ENCODE measurements around the gene RGL1. TPM values are rescaled to one million over a fixed set of nuclear protein-coding genes. Genes with fewer than 3 reads are reported as not detected.

Gene RGL1
- total RNA-seq, result 24.6 and 25.3 TPM in 2 replicates

DNA sequence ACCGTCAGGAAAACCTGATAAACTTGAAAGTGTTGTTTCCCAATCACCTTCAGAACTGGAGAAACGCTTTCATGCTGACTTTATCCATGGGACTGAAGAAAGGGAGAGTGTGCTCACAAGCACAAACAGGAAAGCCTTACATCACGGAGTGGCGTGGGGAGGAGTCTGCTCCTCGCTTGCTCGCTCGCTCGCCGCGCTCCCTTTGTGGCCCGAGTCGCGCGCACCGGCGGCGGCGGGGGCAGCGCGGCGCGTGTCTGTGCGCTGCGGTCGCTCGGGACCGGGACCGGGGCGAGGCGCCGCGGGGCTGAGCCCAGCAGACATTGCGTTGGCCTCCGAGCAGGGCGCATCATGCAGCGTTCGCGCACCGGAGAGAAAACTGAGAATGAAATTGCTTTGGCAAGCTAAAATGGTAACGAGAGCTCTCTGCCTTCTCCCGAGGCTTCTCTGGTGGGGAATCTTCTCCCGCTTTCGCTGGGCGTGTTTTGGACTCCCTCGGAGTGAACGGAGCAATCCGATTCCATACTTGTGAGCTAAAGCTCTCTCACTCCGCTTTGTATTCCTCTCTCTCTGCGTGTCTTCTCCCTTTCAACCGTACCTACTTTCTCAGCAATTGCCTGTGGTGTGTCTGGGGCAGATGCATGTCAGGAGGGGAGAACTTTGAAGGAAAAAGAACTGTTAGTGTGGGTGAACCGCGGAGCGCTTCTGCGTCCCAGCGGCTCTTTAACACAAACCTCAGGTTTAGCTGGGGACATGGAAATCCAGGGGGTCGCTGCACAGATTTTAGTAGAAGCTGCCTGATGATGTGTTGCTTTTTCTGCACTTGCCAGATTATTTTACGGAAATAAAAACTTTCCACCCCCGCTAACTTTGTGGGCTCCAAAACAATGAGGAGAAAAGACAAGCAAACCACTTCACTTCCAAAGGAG lies at the start of gene RGL1:
Gene RGL1 (plus strand): TSS at position 205 of the 926 bp plus-strand sequence. CDS start 178 bp downstream, at position 383.
- Histone ChIP-seq H3K27ac (ENCODE audit: low read depth, low read length) (peak within 1 kb of the TSS; percentile 54), H3K4me2 (ENCODE audit: insufficient read depth, low read length) (peak within 1 kb of the TSS; percentile 83), H3K79me2 (ENCODE audit: insufficient read depth, low read length) (peaks cover 16% of the 10 kb centered on the region), H3K4me1 (ENCODE audit: insufficient read depth, low read length) (peaks cover 36% of the 10 kb centered on the region), H3K4me3 (ENCODE audit: insufficient read depth, low read length) (peak within 1 kb of the TSS; percentile 73), H3K27me3 (ENCODE audit: insufficient read depth, low read length) (no peaks in the 10 kb centered on the region), H3K36me3 (ENCODE audit: insufficient read depth, low read length) (no peaks in the 10 kb centered on the region), H4K20me1 (ENCODE audit: insufficient read depth, low read length) (no peaks in the 10 kb centered on the region), H3K9me3 (ENCODE audit: low read depth, low read length) (peaks cover 4% of the 10 kb centered on the region), H2AFZ (ENCODE audit: low read length) (peak within 1 kb of the TSS; percentile 81)
- DNase-seq (ENCODE audit: insufficient read length, low spot score, missing footprints), result peak; percentile 80
- TF ChIP-seq, protein P1, sequence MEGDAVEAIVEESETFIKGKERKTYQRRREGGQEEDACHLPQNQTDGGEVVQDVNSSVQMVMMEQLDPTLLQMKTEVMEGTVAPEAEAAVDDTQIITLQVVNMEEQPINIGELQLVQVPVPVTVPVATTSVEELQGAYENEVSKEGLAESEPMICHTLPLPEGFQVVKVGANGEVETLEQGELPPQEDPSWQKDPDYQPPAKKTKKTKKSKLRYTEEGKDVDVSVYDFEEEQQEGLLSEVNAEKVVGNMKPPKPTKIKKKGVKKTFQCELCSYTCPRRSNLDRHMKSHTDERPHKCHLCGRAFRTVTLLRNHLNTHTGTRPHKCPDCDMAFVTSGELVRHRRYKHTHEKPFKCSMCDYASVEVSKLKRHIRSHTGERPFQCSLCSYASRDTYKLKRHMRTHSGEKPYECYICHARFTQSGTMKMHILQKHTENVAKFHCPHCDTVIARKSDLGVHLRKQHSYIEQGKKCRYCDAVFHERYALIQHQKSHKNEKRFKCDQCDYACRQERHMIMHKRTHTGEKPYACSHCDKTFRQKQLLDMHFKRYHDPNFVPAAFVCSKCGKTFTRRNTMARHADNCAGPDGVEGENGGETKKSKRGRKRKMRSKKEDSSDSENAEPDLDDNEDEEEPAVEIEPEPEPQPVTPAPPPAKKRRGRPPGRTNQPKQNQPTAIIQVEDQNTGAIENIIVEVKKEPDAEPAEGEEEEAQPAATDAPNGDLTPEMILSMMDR (IDR thresholded peaks at IDR 0.05; ENCODE audit: extremely low read depth, low read depth, low read length), result no peak

DNA sequence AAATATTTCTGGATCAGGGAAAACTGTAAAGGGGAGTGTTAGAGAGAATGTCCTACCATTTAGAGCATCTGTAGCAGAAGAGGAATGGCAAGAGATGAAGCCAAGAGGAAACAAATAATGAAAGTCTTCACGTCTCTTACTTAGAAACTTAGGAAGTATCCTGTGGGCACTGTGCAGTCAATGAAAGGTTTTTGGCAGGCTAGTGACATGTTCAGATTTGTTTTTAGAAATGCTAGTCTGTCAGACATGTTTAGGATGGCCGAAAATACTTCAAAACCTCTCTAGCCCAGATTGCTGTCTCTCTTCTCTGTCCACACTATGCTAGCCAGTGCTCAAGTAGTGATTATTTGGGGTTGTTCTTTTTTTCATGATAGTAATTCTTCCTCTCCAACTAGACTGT lies 48.6 kb upstream of the RGL1 start:
- no peaks in the 10 kb centered on the region for H3K27me3 ChIP-seq (ENCODE audit: insufficient read depth, low read length)
- no peak for DNase-seq (ENCODE audit: insufficient read length, low spot score, missing footprints)
- no peaks in the 10 kb centered on the region for H4K20me1 ChIP-seq (ENCODE audit: insufficient read depth, low read length)
- no peaks in the 10 kb centered on the region for H3K79me2 ChIP-seq (ENCODE audit: insufficient read depth, low read length)
- peaks cover 16% of the 10 kb centered on the region for H3K4me1 ChIP-seq (ENCODE audit: insufficient read depth, low read length)
- no peak overlapping the region for H2AFZ ChIP-seq (ENCODE audit: low read length)
- no peaks in the 10 kb centered on the region for H3K9me3 ChIP-seq (ENCODE audit: low read depth, low read length)
- no peak overlapping the region for H3K4me3 ChIP-seq (ENCODE audit: insufficient read depth, low read length)
- H3K27ac ChIP-seq (ENCODE audit: low read depth, low read length), result peak overlapping the region; percentile 72
- no peaks in the 10 kb centered on the region for H3K36me3 ChIP-seq (ENCODE audit: insufficient read depth, low read length)
- TF ChIP-seq, protein P1 (IDR thresholded peaks at IDR 0.05; ENCODE audit: extremely low read depth, low read depth, low read length), result no peak
- peak overlapping the region; percentile 55 for H3K4me2 ChIP-seq (ENCODE audit: insufficient read depth, low read length)

DNA sequence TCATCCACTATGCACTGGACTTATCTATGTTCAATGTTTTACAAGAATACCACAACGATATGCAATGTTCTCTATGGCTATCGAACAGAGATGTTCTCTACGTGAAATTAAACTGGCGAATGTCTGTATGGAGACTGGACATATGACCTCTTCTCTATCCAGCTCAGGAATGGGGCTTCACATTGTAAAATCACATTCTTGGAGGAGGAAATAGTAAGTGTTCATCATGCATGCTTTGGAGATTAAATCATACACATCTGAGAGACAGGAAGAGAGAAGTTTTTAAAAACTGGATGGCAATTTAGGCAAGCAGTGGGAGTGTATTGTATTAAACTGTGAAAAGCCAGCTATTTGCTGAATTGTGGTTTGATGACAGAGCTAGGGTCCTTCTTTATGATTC lies 47.9 kb upstream of the RGL1 start:
- Histone ChIP-seq H2AFZ (ENCODE audit: low read length) (no peak overlapping the region), H3K36me3 (ENCODE audit: insufficient read depth, low read length) (no peaks in the 10 kb centered on the region), H3K27ac (ENCODE audit: low read depth, low read length) (peak overlapping the region; percentile 72), H3K27me3 (ENCODE audit: insufficient read depth, low read length) (no peaks in the 10 kb centered on the region), H4K20me1 (ENCODE audit: insufficient read depth, low read length) (no peaks in the 10 kb centered on the region), H3K4me2 (ENCODE audit: insufficient read depth, low read length) (peak overlapping the region; percentile 55), H3K4me3 (ENCODE audit: insufficient read depth, low read length) (no peak overlapping the region), H3K4me1 (ENCODE audit: insufficient read depth, low read length) (peaks cover 16% of the 10 kb centered on the region), H3K79me2 (ENCODE audit: insufficient read depth, low read length) (no peaks in the 10 kb centered on the region), H3K9me3 (ENCODE audit: low read depth, low read length) (no peaks in the 10 kb centered on the region)
- DNase-seq (ENCODE audit: insufficient read length, low spot score, missing footprints), result peak; percentile 84
- TF ChIP-seq, protein P1 (IDR thresholded peaks at IDR 0.05; ENCODE audit: extremely low read depth, low read depth, low read length), result no peak

DNA sequence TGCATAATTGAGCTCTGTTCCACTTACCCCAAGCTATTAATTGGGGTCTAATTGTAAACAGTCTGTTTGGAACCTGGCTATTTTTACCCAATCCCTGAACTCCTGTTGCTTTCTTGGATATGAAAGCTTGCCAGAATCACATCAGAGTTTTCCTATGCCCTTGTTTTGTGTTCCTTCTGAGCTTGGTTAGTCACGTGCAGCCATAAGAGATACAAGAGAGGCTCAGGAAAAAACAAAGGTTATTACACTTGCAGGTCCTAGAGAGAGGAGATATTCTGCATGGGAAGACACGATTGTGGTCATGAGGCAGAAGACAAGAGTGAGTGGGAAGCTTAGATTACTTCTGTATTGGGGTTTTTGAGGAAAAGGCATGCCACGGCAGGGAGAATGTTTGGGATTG lies 46.0 kb upstream of the RGL1 start:
- Histone ChIP-seq H3K4me3 (ENCODE audit: insufficient read depth, low read length) (no peak overlapping the region), H3K27ac (ENCODE audit: low read depth, low read length) (no peak overlapping the region), H2AFZ (ENCODE audit: low read length) (no peak overlapping the region), H3K79me2 (ENCODE audit: insufficient read depth, low read length) (no peaks in the 10 kb centered on the region), H3K9me3 (ENCODE audit: low read depth, low read length) (peaks cover under 1% of the 10 kb centered on the region), H3K27me3 (ENCODE audit: insufficient read depth, low read length) (no peaks in the 10 kb centered on the region), H3K4me1 (ENCODE audit: insufficient read depth, low read length) (peaks cover 16% of the 10 kb centered on the region), H3K36me3 (ENCODE audit: insufficient read depth, low read length) (no peaks in the 10 kb centered on the region), H4K20me1 (ENCODE audit: insufficient read depth, low read length) (no peaks in the 10 kb centered on the region), H3K4me2 (ENCODE audit: insufficient read depth, low read length) (no peak overlapping the region)
- TF ChIP-seq, protein P1 (IDR thresholded peaks at IDR 0.05; ENCODE audit: extremely low read depth, low read depth, low read length), result no peak
- no peak for DNase-seq (ENCODE audit: insufficient read length, low spot score, missing footprints)
